Endodermal cell (in vitro differentiated cells): Measurements from ENCODE around the gene ZBP1. TPM values are rescaled to one million over a fixed set of nuclear protein-coding genes. Genes with fewer than 3 reads are reported as not detected.

ENCODE experiments used
- DNase-seq: peaks from one replicate; pipeline ENCODE4 v3.0.0-alpha.2; 2017
- H3K27ac ChIP-seq: 2 replicates; pipeline ENCODE4 v1.5.1; 2013; ENCODE audit warnings: mild to moderate bottlenecking, low read depth, low read length, moderate library complexity
- H3K27me3 ChIP-seq: 2 replicates; pipeline ENCODE4 v1.6.1; 2013; ENCODE audit warnings: mild to moderate bottlenecking, low read length, moderate library complexity; ENCODE audit not compliant: insufficient read depth, control insufficient read depth, poor library complexity, severe bottlenecking
- H3K36me3 ChIP-seq: 2 replicates; pipeline ENCODE4 v1.7.0; 2013; ENCODE audit warnings: mild to moderate bottlenecking, low read length, moderate library complexity; ENCODE audit not compliant: control insufficient read depth, insufficient read depth
- H3K4me1 ChIP-seq: one replicate; pipeline ENCODE4 v1.7.0; 2013; ENCODE audit warnings: low read length; ENCODE audit not compliant: control insufficient read depth, insufficient read depth
- H3K4me3 ChIP-seq: 2 replicates; pipeline ENCODE4 v1.5.1; 2013; ENCODE audit warnings: mild to moderate bottlenecking, low read length, moderate library complexity
- H3K9ac ChIP-seq: 2 replicates; pipeline ENCODE4 v1.6.1; 2013; ENCODE audit warnings: mild to moderate bottlenecking, low read length, moderate library complexity; ENCODE audit not compliant: poor library complexity, severe bottlenecking; ENCODE audit errors: extremely low read depth
- H3K9me3 ChIP-seq: 2 replicates; pipeline ENCODE4 v1.6.1; 2013; ENCODE audit warnings: mild to moderate bottlenecking, low read length, moderate library complexity; ENCODE audit not compliant: control insufficient read depth
- H3K27ac Mint-ChIP-seq: 2 replicates; pipeline ENCODE4 v1.8.0; 2020; ENCODE audit warnings: mixed read lengths
- H3K27me3 Mint-ChIP-seq: 2 replicates; pipeline ENCODE4 v1.8.0; 2021; ENCODE audit warnings: mild to moderate bottlenecking, mixed read lengths; ENCODE audit not compliant: insufficient read depth
- H3K36me3 Mint-ChIP-seq: 2 replicates; pipeline ENCODE4 v1.8.0; 2020; ENCODE audit warnings: low read depth, mixed read lengths
- H3K4me1 Mint-ChIP-seq: 2 replicates; pipeline ENCODE4 v1.8.0; 2020; ENCODE audit warnings: mixed read lengths
- H3K4me3 Mint-ChIP-seq: 2 replicates; pipeline ENCODE4 v1.8.0; 2020; ENCODE audit warnings: mild to moderate bottlenecking, moderate library complexity, mixed read lengths
- H3K9me3 Mint-ChIP-seq: 2 replicates; pipeline ENCODE4 v1.8.0; 2020; ENCODE audit warnings: mild to moderate bottlenecking, mixed read lengths
- WGBS, 2 experiments: methylation state at CpG; one replicate each; pipeline versions ENCODE4 v1.1.5 to v1.1.7; 2013; ENCODE audit warnings: missing lambda C conversion rate in 2 of 2, mixed read lengths in 1 of 2; ENCODE audit not compliant: insufficient coverage in 1 of 2, insufficient read length in 1 of 2; 5-methylcytosine and 5-hydroxymethylcytosine counted together
- total RNA-seq, 2 donors: library from RNA; stranded (reverse); fragmentation: NEBNext Ultra II Directional in 1 of 2; extraction: Animal tissue kit (Norgen Biotek cat#: 25700) in 1 of 2; gene quantifications; 2 replicates in 1 of 2; 3 replicates in 1 of 2; pipeline ENCODE4 v1.2.1, GENCODE V29; 2021
- TF ChIP-seq, protein P1 (sequence below): fragments of 200-600 bp; sonication (generic); conservative IDR thresholded peaks from 2 replicates; pipeline ENCODE4 v1.5.0; 2021; ENCODE audit warnings: antibody characterized with exemption, mild to moderate bottlenecking

Gene ZBP1
- total RNA-seq, 2 donors from 2014 or later: not detected

DNA sequence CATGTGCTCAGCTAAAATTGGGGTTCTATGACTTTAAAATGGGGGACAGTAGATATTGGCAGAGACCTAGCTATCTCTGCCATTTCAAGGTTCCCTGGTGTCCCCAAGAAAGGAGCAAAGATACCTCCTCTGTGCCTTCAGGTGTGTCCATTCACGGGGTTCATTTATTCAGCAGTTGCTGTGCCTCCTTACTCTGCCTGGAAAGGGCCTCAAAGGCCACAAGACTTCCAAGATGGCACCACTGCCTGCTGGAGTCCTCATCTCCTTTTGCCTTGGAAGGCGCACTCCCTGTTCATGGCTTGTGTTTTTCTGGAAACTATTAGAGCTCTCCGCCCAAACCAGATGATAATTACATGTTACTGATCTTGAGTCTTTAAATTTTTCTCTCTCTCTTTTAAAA, 3.9 kb upstream of the ZBP1 start:
- 90 to 100% methylated on average over 2 to 3 of the region's 3 CpGs for WGBS, 2 experiments
- Mint-ChIP-seq H3K9me3 (peaks cover 24% of the 10 kb centered on the region), H3K27ac (no peak overlapping the region), H3K36me3 (no peaks in the 10 kb centered on the region), H3K4me1 (no peaks in the 10 kb centered on the region), H3K27me3 (peaks cover 5% of the 10 kb centered on the region), H3K4me3 (no peak overlapping the region)
- Histone ChIP-seq H3K9ac (no peak overlapping the region), H3K4me3 (no peak overlapping the region), H3K27ac (no peak overlapping the region), H3K9me3 (peaks cover 11% of the 10 kb centered on the region), H3K4me1 (no peaks in the 10 kb centered on the region), H3K27me3 (no peaks in the 10 kb centered on the region), H3K36me3 (no peaks in the 10 kb centered on the region)
- TF ChIP-seq, protein P1, sequence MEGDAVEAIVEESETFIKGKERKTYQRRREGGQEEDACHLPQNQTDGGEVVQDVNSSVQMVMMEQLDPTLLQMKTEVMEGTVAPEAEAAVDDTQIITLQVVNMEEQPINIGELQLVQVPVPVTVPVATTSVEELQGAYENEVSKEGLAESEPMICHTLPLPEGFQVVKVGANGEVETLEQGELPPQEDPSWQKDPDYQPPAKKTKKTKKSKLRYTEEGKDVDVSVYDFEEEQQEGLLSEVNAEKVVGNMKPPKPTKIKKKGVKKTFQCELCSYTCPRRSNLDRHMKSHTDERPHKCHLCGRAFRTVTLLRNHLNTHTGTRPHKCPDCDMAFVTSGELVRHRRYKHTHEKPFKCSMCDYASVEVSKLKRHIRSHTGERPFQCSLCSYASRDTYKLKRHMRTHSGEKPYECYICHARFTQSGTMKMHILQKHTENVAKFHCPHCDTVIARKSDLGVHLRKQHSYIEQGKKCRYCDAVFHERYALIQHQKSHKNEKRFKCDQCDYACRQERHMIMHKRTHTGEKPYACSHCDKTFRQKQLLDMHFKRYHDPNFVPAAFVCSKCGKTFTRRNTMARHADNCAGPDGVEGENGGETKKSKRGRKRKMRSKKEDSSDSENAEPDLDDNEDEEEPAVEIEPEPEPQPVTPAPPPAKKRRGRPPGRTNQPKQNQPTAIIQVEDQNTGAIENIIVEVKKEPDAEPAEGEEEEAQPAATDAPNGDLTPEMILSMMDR: no peak
- DNase-seq: no peak

DNA sequence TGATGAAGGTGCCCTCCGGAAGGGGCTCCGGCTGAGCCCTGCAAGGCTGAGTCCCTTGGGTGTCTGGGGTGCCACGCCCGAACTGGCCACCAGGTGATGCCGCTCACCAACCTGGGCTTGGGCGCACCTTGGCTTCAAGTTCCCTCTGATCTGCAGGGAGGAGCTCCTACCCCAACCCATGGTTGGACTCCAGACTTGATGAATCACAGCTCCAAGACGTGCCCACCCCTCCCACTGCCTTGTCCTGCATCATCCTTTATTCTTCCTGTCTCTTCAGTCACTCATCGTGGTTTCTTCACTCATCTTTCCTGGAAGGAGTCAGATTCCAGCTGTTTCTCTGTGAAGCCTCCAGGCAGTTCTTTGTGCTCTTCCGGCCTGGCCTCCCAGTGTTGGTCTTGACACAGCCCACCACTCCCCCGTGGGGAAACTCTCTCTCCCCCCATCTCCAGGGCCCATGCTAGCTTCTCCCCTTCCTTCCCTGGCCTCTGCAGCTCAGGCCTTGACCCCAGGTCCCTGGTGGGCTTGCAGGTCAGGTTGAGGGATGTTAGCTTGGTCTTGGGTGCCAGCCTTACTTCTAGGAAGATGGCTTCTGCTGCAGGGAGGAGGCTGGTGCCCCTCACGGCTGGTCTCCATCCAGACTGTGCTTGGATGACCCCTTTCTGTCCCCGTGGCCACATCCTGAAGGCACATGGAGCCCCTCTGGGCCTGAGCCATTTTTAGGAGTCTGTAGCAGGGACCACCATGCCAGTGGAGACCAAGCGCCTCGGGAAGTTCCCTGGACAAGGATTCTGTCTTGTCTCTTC, 2.6 kb upstream of the ZBP1 start:
- TF ChIP-seq, protein P1: peak; percentile 94
- no peaks in the 10 kb centered on the region for H3K27me3 ChIP-seq
- Mint-ChIP-seq H3K27me3 (peaks cover 10% of the 10 kb centered on the region), H3K27ac (no peak overlapping the region), H3K36me3 (no peaks in the 10 kb centered on the region), H3K4me3 (no peak overlapping the region), H3K9me3 (peaks cover 23% of the 10 kb centered on the region), H3K4me1 (no peaks in the 10 kb centered on the region)
- no peak overlapping the region for H3K4me3 ChIP-seq
- peak; percentile 91 for DNase-seq
- no peak overlapping the region for H3K27ac ChIP-seq
- no peaks in the 10 kb centered on the region for H3K36me3 ChIP-seq
- no peaks in the 10 kb centered on the region for H3K4me1 ChIP-seq
- no peak overlapping the region for H3K9ac ChIP-seq
- 72 to 79% methylated on average over 6 to 14 of the region's 14 CpGs for WGBS, 2 experiments
- H3K9me3 ChIP-seq: peaks cover 11% of the 10 kb centered on the region

- Histone ChIP-seq H3K27ac (no peak overlapping the region), H3K9ac (no peak overlapping the region), H3K4me3 (no peak overlapping the region), H3K4me1 (no peaks in the 10 kb centered on the region), H3K36me3 (no peaks in the 10 kb centered on the region), H3K27me3 (no peaks in the 10 kb centered on the region), H3K9me3 (peaks cover 11% of the 10 kb centered on the region)
- Mint-ChIP-seq H3K27ac (no peak overlapping the region), H3K36me3 (no peaks in the 10 kb centered on the region), H3K9me3 (peaks cover 23% of the 10 kb centered on the region), H3K27me3 (peaks cover 10% of the 10 kb centered on the region), H3K4me1 (no peaks in the 10 kb centered on the region), H3K4me3 (no peak overlapping the region)
- TF ChIP-seq, protein P1: no peak
- no peak for DNase-seq
- WGBS, 2 experiments: 80 to 98% methylated on average over 5 to 7 of the region's 7 CpGs
Observed at GRCh38 chr20:57622201-57622570, 2.0 kb upstream of the ZBP1 start.
